B cell (primary cell): ENCODE results near the gene PUM2. TPM values are rescaled to one million over a fixed set of nuclear protein-coding genes. Genes with fewer than 3 reads are reported as not detected.

Experiments used
- ATAC-seq: fragments of 200-7000 bp; cut with Tn5 transposase; one replicate; pipeline ENCODE4 v1.10.0; 2021; ENCODE audit warnings: low read depth, mild to moderate bottlenecking, moderate number of reproducible peaks, moderate library complexity
- CTCF ChIA-PET: fragments of 350-600 bp; sonication (Branson Sonifier 250); formaldehyde crosslinking; loops from one replicate; lab custom pipeline; 2021; ENCODE audit warnings: antibody characterized with exemption, inconsistent platforms; lab: Charles Lee
- POLR2A ChIA-PET: fragments of 350-600 bp; sonication (Branson Sonifier 250); formaldehyde crosslinking; loops from one replicate; lab custom pipeline; 2021; ENCODE audit warnings: antibody characterized with exemption; lab: Charles Lee
- DNase-seq: peaks from one replicate; pipeline ENCODE4 v3.0.0; 2013
- H2AFZ ChIP-seq: 2 replicates; pipeline ENCODE4 v1.6.1; 2012; ENCODE audit warnings: mild to moderate bottlenecking, low read depth, low read length; ENCODE audit not compliant: insufficient read depth, poor library complexity, severe bottlenecking
- H3K27ac ChIP-seq, 2 donors: 1 replicate in 1 of 2; 2 replicates in 1 of 2; pipeline ENCODE4 v1.5.1; 2012 to 2013; ENCODE audit warnings: low read length in 2 of 2, mild to moderate bottlenecking in 2 of 2, moderate library complexity in 1 of 2
- H3K27me3 ChIP-seq, 4 experiments: fragments of 200-600 bp in 1 of 4; sonication (generic) in 1 of 4; replicated peaks in 1 of 4; 1 replicate in 2 of 4; 2 replicates in 2 of 4; pipeline versions ENCODE4 v1.6.1 to v1.7.0; 2013 to 2016; ENCODE audit warnings: low read length in 3 of 4, mild to moderate bottlenecking in 2 of 4, mixed read lengths in 1 of 4, moderate library complexity in 1 of 4; ENCODE audit not compliant: insufficient read depth in 4 of 4, control insufficient read depth in 3 of 4; ENCODE audit errors: control extremely low read depth in 1 of 4
- H3K36me3 ChIP-seq, 2 experiments: replicated peaks in 1 of 2; 1 replicate in 1 of 2; 2 replicates in 1 of 2; pipeline versions ENCODE4 v1.6.1 to v1.7.1; 2013; ENCODE audit warnings: low read length in 1 of 2; ENCODE audit not compliant: insufficient read depth in 2 of 2, control insufficient read depth in 1 of 2; ENCODE audit errors: control extremely low read depth in 1 of 2, extremely low read depth in 1 of 2
- H3K4me1 ChIP-seq, 2 donors: fragments of 200-600 bp in 1 of 2; sonication (generic) in 1 of 2; 1 replicate in 1 of 2; 2 replicates in 1 of 2; pipeline versions ENCODE4 v1.5.1 to v1.6.1; 2013 to 2017; ENCODE audit warnings: low read length in 2 of 2; ENCODE audit not compliant: control insufficient read depth in 2 of 2, insufficient read depth in 2 of 2
- H3K4me2 ChIP-seq: replicated peaks from 2 replicates; pipeline ENCODE3; 2012; ENCODE audit warnings: mild to moderate bottlenecking, low read depth, low read length; ENCODE audit not compliant: poor library complexity, severe bottlenecking
- H3K4me3 ChIP-seq, 5 experiments: fragments of 200-600 bp in 1 of 5; sonication (generic) in 1 of 5; 1 replicate in 3 of 5; 2 replicates in 2 of 5; pipeline versions ENCODE4 v1.5.1 to v1.7.0; 2011 to 2016; ENCODE audit warnings: low read length in 4 of 5, mild to moderate bottlenecking in 4 of 5, low read depth in 2 of 5, control low read depth in 1 of 5, moderate library complexity in 1 of 5; ENCODE audit not compliant: insufficient read depth in 1 of 5; ENCODE audit errors: control extremely low read depth in 1 of 5, extremely low read depth in 1 of 5
- H3K79me2 ChIP-seq: fragments of 200-600 bp; sonication (generic); one replicate; pipeline ENCODE4 v1.6.0; 2016; ENCODE audit warnings: low read length; ENCODE audit not compliant: control insufficient read depth, insufficient read depth
- H3K9ac ChIP-seq: fragments of 200-600 bp; sonication (generic); 2 replicates; pipeline ENCODE4 v1.6.1; 2017; ENCODE audit warnings: mild to moderate bottlenecking, low read length, moderate library complexity
- H3K9me3 ChIP-seq, 3 donors: one replicate each; pipeline versions ENCODE4 v1.6.1 to v1.7.1; 2013; ENCODE audit warnings: low read length in 2 of 3; ENCODE audit not compliant: control insufficient read depth in 2 of 3, insufficient read depth in 1 of 3; ENCODE audit errors: control extremely low read depth in 1 of 3
- H4K20me1 ChIP-seq: 2 replicates; pipeline ENCODE4 v1.6.0; 2012; ENCODE audit warnings: mild to moderate bottlenecking, low read length; ENCODE audit not compliant: insufficient read depth, control insufficient read depth, poor library complexity, severe bottlenecking
- H3K27ac Mint-ChIP-seq: one replicate; pipeline ENCODE4 v1.8.0; 2021; ENCODE audit warnings: mixed read lengths
- H3K27me3 Mint-ChIP-seq: one replicate; pipeline ENCODE4 v1.8.0; 2021; ENCODE audit warnings: mixed read lengths
- H3K4me1 Mint-ChIP-seq: one replicate; pipeline ENCODE4 v1.8.0; 2021; ENCODE audit warnings: mixed read lengths
- H3K4me3 Mint-ChIP-seq: one replicate; pipeline ENCODE4 v1.8.0; 2021; ENCODE audit warnings: mixed read lengths
- H3K9me3 Mint-ChIP-seq: one replicate; pipeline ENCODE4 v1.8.0; 2022; ENCODE audit warnings: mixed read lengths; ENCODE audit not compliant: insufficient read depth
- CTCF ChIP-seq: fragments of 200-600 bp; IDR thresholded peaks from one replicate; pipeline ENCODE4 v1.8.0; 2022; ENCODE audit warnings: antibody characterized with exemption, mild to moderate bottlenecking
- EZH2 ChIP-seq: IDR thresholded peaks from 2 replicates; pipeline ENCODE4 v1.6.1; 2012; ENCODE audit warnings: borderline replicate concordance, low read depth, mild to moderate bottlenecking, moderate library complexity, low read length; ENCODE audit not compliant: insufficient read depth, poor library complexity, severe bottlenecking
- WGBS: methylation state at CpG from one replicate; pipeline ENCODE4 v1.1.5; 2013; ENCODE audit warnings: missing lambda C conversion rate; ENCODE audit not compliant: insufficient coverage; 5-methylcytosine and 5-hydroxymethylcytosine counted together
- intact Hi-C: fragments of 100-400 bp; cut with micrococcal nuclease; formaldehyde crosslinking; loops from one replicate; pipeline ENCODE4 v1.10.0; 2022
- polyA plus RNA-seq: library from polyadenylated mRNA; depleted of rRNA; stranded (reverse); fragments of >200 nt; gene quantifications from 2 replicates; pipeline ENCODE4 v1.2.3, GENCODE V29; 2012
- total RNA-seq, 2 donors: library from RNA; stranded (reverse); fragments of 120-200 nt in 1 of 2; gene quantifications; 1 replicate in 1 of 2; 2 replicates in 1 of 2; pipeline versions ENCODE4 v1.2.3 to v1.2.4, GENCODE V29; 2013 to 2022

PUM2 gene
- total and polyA plus RNA-seq, 2 donors (not counting 1 experiment from before 2014, with no cell fraction given) = 21.1 to 151 TPM

GRCh38 chr2:20351555-20352229 is 1.0 kb upstream of the PUM2 start:
- POLR2A ChIA-PET = interaction anchor here (1.9 to 2.4 kb wide), 2 partner anchors 95 to 299 kb away, joined by 5 to 16 read pairs; partner anchors contain the start of genes HS1BP3 and RHOB
- TF ChIP-seq CTCF (no peak), EZH2 (no peak)
- WGBS = 16% methylated on average over 13 of the region's 13 CpGs
- CTCF ChIA-PET = interaction anchor here (0.6 to 2.5 kb wide), 9 partner anchors 9 to 312 kb away, joined by 3 to 11 read pairs (median 3); no protein-coding TSS in a partner anchor
- Mint-ChIP-seq H3K9me3 (no peaks in the 10 kb centered on the region), H3K4me1 (peaks cover 27% of the 10 kb centered on the region), H3K27me3 (no peaks in the 10 kb centered on the region), H3K27ac (no peak overlapping the region), H3K4me3 (no peak overlapping the region)
- Histone ChIP-seq H3K4me3 (peak overlapping the region; percentile 75 to 95 (median 78)), H3K4me1 (peaks cover 28 to 36% of the 10 kb centered on the region in 2 donors), H3K79me2 (peaks cover 42% of the 10 kb centered on the region), H2AFZ (peak overlapping the region; percentile 100), H4K20me1 (peaks cover 33% of the 10 kb centered on the region), H3K27me3 (no peaks in the 10 kb centered on the region), H3K9ac (peak overlapping the region; percentile 93), H3K4me2 (peak overlapping the region; percentile 92), H3K36me3 (peaks cover 0 to 11% of the 10 kb centered on the region in 2 experiments), H3K9me3 (no peaks in the 10 kb centered on the region), H3K27ac (peak overlapping the region; percentile 89 to 94)
- DNase-seq (peak; percentile 13), ATAC-seq (no peak)
- intact Hi-C loops = loop anchor here (1.0 to 2.0 kb wide), 4 partner anchors 96 to 449 kb away; partner anchors contain the start of genes HS1BP3, LAPTM4A and RHOB
